Esophagus squamous epithelium (tissue), 5 donors: ENCODE results near the gene TMEM132D. TPM values are rescaled to one million over a fixed set of nuclear protein-coding genes. Genes with fewer than 3 reads are reported as not detected.
"Not testable (repeated sequence)": the region's sequence is repeated elsewhere in the genome, so short reads cannot be mapped to it uniquely, and the experiment has no call there.

Experiments
- DNase-seq: peaks from one replicate; lab custom pipeline; 2025; lab: John Stamatoyannopoulos, UW
- H3K27ac ChIP-seq, 4 donors: fragments of 200-600 bp; sonication (generic); one replicate each; pipeline ENCODE4 v1.5.1; 2016 to 2019; ENCODE audit warnings: mild to moderate bottlenecking in 1 of 4
- H3K27me3 ChIP-seq, 4 donors: fragments of 200-600 bp; sonication (generic); 1 replicate in 3 of 4; 2 replicates in 1 of 4; pipeline versions ENCODE4 v1.5.1 to v1.6.0; 2017 to 2021; ENCODE audit warnings: antibody characterized with exemption in 1 of 4
- H3K36me3 ChIP-seq, 3 donors: fragments of 200-600 bp; sonication (generic); one replicate each; pipeline ENCODE4 v1.5.1; 2016 to 2019
- H3K4me1 ChIP-seq, 3 donors: fragments of 200-600 bp; sonication (generic); one replicate each; pipeline ENCODE4 v1.5.1; 2017 to 2019
- H3K4me3 ChIP-seq, 4 donors: fragments of 200-600 bp; sonication (generic); 1 replicate in 3 of 4; 2 replicates in 1 of 4; pipeline ENCODE4 v1.5.1; 2016 to 2019; ENCODE audit warnings: mild to moderate bottlenecking in 2 of 4, moderate library complexity in 1 of 4
- H3K9me3 ChIP-seq, 3 donors: fragments of 200-600 bp; sonication (generic); one replicate each; pipeline ENCODE4 v1.5.1; 2016 to 2019
- POLR2A ChIP-seq, 4 donors: fragments of 450-650 bp; IDR thresholded peaks; one replicate each; pipeline ENCODE4 v1.6.1; 2017; ENCODE audit warnings: antibody characterized with exemption in 4 of 4, mild to moderate bottlenecking in 4 of 4, moderate library complexity in 3 of 4
- WGBS, 2 donors: methylation state at CpG; one replicate each; pipeline ENCODE4 v1.1.5; 2018; 5-methylcytosine and 5-hydroxymethylcytosine counted together
- intact Hi-C: fragments of 100-400 bp; cut with DNase I; formaldehyde crosslinking; loops from one replicate; pipeline ENCODE4 v1.15.0; 2022
- total RNA-seq, 4 donors: library from RNA; depleted of rRNA; stranded (reverse); fragments of >200 nt; gene quantifications; one replicate each; pipeline ENCODE4 v1.1.0, GENCODE V29; 2016
- TF ChIP-seq, protein P1 (sequence below), 6 experiments: fragments of 450-650 bp in 4 of 6; fragments of 200-600 bp in 2 of 6; sonication (generic) in 2 of 6; IDR thresholded peaks; one replicate each; pipeline ENCODE4 v1.5.1; 2016 to 2019; ENCODE audit warnings: antibody characterized with exemption in 6 of 6, mild to moderate bottlenecking in 4 of 6, moderate library complexity in 4 of 6
- donor health status: DM: yes; HTN: yes; CAD: no.

TMEM132D gene
- total RNA-seq, 4 donors from 2014 or later: not detected

- no peak for TF ChIP-seq POLR2A (IDR thresholded peaks at IDR 0.05)
- TF ChIP-seq, protein P1, sequence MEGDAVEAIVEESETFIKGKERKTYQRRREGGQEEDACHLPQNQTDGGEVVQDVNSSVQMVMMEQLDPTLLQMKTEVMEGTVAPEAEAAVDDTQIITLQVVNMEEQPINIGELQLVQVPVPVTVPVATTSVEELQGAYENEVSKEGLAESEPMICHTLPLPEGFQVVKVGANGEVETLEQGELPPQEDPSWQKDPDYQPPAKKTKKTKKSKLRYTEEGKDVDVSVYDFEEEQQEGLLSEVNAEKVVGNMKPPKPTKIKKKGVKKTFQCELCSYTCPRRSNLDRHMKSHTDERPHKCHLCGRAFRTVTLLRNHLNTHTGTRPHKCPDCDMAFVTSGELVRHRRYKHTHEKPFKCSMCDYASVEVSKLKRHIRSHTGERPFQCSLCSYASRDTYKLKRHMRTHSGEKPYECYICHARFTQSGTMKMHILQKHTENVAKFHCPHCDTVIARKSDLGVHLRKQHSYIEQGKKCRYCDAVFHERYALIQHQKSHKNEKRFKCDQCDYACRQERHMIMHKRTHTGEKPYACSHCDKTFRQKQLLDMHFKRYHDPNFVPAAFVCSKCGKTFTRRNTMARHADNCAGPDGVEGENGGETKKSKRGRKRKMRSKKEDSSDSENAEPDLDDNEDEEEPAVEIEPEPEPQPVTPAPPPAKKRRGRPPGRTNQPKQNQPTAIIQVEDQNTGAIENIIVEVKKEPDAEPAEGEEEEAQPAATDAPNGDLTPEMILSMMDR (IDR thresholded peaks at IDR 0.05): no peak
- Histone ChIP-seq H3K4me3 (no peak overlapping the region), H3K4me1 (no peaks in the 10 kb centered on the region), H3K36me3 (no peaks in the 10 kb centered on the region), H3K27me3 (no peaks in the 10 kb centered on the region), H3K27ac (no peak overlapping the region), H3K9me3 (peaks cover 0 to 18% (median 0%) of the 10 kb centered on the region in 3 donors)
- DNase-seq: no peak
- 44 to 46% methylated on average over 7 of the region's 7 CpGs for WGBS, 2 donors
- intact Hi-C loops: no loop called here
Measured at GRCh38 chr12:129190827-129191226, 713.0 kb downstream of the TMEM132D start.

- H3K27me3 ChIP-seq, intact Hi-C loops, DNase-seq, H3K4me3 ChIP-seq, H3K27ac ChIP-seq, H3K36me3 ChIP-seq, H3K4me1 ChIP-seq: not testable (repeated sequence)
- WGBS, 2 donors: 61 to 65% methylated on average over 4 of the region's 4 CpGs
- peaks cover 0 to 18% (median 0%) of the 10 kb centered on the region in 3 donors for H3K9me3 ChIP-seq
Measured at GRCh38 chr12:129189879-129190278, 713.9 kb downstream of the TMEM132D start.

GRCh38 chr12:129186952-129187351 lies 716.9 kb downstream of the TMEM132D start:
- H3K4me3 ChIP-seq: no peak overlapping the region
- no peak for DNase-seq
- H3K4me1 ChIP-seq: no peaks in the 10 kb centered on the region
- TF ChIP-seq, protein P1 (IDR thresholded peaks at IDR 0.05): no peak
- no peak for TF ChIP-seq POLR2A (IDR thresholded peaks at IDR 0.05)
- no peak overlapping the region for H3K27ac ChIP-seq
- no peaks in the 10 kb centered on the region for H3K27me3 ChIP-seq
- intact Hi-C loops: no loop called here
- WGBS, 2 donors: 67 to 78% methylated on average over 1 of the region's 1 CpG
- peaks cover 0 to 3% (median 0%) of the 10 kb centered on the region in 3 donors for H3K9me3 ChIP-seq
- H3K36me3 ChIP-seq: no peaks in the 10 kb centered on the region

DNA sequence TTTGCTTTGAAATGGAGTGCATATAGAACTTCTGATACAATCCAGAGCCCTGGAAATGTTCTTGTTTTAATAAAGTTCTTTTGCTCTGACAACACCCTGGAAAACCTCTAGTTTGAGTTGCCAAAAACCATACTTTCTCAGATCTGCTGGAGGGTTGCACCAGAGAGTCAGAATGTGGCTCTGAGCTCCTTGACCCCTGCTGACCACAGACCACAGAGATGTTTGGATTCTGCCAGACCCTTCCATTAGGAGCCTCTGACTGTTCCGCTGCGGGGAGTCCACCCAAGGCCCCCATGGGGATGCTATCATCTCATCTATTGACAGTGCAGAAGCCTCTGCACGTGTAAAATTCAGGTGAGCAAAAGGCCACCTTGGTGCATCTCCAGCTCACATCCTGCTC lies 718.0 kb downstream of the TMEM132D start:
- WGBS, 2 donors: 66 to 78% methylated on average over 2 to 3 of the region's 3 CpGs
- Histone ChIP-seq H3K4me1 (no peaks in the 10 kb centered on the region), H3K9me3 (no peaks in the 10 kb centered on the region), H3K36me3 (no peaks in the 10 kb centered on the region), H3K27ac (no peak overlapping the region), H3K4me3 (no peak overlapping the region), H3K27me3 (no peaks in the 10 kb centered on the region)
- intact Hi-C loops: no loop called here
- TF ChIP-seq, protein P1 (IDR thresholded peaks at IDR 0.05): no peak
- TF ChIP-seq POLR2A (IDR thresholded peaks at IDR 0.05): no peak
- no peak for DNase-seq

DNA sequence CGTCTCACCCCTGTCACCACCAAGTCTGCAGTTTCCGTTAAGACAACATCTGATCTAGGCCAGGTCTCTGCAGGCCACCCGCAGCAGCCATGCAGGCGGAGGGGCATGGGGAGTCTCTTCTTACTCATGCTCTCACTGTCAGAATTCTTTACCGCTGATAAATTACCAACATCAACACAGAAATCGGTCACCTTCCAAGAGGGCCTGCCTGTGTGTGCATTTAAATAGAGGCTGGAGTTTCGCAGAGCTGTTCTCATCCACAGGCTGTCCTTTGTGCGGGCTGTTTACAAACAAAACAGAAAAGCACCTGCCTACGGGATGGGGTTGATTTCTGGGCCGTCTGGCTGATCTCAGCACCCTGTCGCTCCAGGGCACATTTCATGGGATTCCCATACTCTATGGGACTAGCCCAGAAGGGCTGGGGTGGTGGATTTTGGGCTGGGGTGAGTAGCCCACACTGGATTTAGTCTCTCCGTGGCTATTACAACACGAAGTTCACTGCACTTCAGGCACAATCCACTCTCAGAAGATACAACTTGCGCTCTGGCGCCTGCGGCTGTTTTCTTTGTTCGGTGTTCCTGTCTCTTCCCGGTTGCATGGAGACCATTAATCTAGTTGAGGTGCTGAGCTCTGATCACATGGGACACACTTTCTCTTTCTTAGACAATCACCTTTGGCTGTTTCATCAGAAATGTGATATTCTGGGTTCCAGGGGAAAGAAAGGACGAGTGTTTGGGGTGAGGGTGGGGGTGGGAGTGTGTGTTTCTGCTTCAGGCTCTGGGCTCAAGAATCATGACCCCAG lies 719.5 kb downstream of the TMEM132D start:
- Histone ChIP-seq H3K9me3 (no peaks in the 10 kb centered on the region), H3K27ac (no peak overlapping the region), H3K36me3 (no peaks in the 10 kb centered on the region), H3K4me1 (no peaks in the 10 kb centered on the region), H3K4me3 (no peak overlapping the region), H3K27me3 (no peaks in the 10 kb centered on the region)
- no peak for TF ChIP-seq POLR2A (IDR thresholded peaks at IDR 0.05)
- TF ChIP-seq, protein P1 (IDR thresholded peaks at IDR 0.05): no peak
- intact Hi-C loops: no loop called here
- no peak for DNase-seq
- 49 to 60% methylated on average over 13 to 14 of the region's 19 CpGs for WGBS, 2 donors
